GM21526 (cell line): ENCODE measurements around the gene PRDM2.

Experiments
- ATAC-seq: cut with Tn5 transposase; IDR thresholded peaks from one replicate; pipeline ENCODE4 v1.9.1; 2021; ENCODE audit warnings: moderate library complexity; ENCODE audit not compliant: unreplicated experiment, low FRiP score

Gene PRDM2

DNA sequence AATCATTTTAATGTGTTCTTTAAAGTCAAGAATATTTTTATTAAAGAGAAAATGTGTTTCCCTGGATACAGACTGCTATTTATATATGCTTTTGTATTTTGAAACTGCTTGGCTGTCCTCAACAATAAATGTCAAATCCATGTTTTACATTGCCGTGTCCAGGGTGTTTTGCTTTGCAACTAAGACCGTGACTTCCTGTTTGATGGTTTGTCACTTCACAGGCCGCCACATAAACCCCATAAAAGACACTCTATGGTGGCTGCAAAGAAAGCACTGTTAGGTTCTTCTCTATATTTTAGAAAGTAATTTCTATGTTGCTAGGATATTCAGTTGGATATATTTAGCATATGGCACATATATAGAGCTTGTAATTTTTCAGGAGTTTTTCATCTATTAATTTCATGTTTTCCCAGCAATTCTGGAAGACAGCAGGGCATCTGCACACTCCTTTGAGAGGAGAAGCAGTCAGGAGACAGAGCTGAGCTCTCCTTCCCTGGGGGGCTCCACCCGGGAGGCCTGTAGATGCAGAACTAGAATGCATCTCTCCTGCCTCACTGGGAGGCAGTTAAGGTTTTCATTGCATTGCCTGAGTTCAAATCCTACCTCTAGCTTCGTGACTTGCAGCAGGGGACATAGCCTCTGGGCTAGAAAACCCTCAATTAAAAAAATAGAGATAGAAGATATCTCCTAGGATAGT lies 33.1 kb downstream of the PRDM2 start:
- no peak for ATAC-seq

DNA sequence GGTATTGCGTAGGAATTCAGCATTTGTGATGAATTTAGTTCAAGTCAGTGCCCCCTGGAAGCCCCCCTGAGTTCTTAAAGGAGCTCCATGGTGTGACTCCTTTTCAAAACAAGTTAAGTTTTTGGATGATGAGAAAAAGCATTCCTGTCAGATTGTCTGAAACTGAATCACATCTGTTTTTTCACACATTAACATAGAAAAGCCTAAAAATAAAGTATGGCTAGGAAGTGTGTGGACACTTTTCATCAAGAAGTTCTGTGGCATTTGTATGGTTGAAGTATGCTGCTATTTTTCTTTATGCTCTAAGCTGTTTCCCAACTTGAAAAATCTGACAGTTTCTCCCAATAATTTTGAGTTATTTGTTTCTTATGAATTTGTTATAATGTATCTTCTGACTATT lies 33.7 kb downstream of the PRDM2 start:
- no peak for ATAC-seq

DNA sequence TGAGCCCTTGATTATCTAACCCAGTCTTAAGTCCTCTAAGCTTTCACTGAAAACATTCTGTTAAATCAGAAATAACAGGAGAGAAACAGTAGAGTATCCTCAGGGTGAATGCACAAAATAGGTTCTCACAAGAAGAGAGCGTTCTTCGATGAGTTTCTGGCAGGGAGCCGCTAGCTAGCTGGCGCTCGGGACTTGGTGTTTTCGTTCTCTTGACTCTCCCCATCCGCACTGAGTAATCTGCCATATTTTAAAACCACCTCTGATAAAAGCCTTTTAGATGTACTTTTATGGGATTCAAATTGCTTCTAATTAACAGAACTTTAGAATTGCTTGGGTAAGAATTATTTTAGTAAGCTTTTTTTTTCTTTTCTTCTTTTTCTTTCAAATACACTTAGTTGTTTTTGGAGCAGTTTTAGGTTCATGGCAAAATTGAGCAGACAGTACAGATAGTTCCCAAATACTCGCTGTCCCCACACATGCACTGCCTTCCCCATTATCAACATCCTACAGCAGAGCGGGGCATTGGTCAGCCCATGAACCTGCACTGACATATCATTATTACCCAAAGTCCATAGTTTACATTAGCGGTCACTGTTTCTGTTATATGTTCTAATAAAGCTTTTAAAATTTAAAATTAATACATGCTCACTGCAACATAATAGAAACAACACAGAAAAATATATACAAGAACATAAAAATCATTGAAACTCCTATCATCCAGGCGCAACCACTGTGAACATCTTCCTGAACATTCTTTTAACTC lies 35.4 kb downstream of the PRDM2 start:
- ATAC-seq = no peak

DNA sequence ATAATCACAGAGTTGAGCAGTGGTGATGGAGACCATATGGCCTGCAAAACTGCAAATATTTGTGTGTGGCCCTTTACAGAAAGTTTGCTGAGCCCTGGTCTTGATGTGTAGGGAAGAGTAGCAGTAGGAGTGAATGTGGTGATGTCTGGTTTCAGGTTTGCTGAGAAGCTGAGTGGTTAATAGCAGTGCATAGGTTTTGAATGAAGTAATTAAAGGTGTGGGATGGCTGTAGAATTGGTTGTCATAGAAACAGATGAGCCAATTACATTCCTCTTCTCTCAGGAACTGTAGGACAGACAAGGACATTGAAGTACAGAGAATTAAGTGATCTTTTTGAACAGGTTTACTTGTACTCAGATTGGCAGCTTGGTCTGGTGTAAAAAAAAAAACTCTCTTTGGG lies 37.4 kb downstream of the PRDM2 start:
- no peak for ATAC-seq

DNA sequence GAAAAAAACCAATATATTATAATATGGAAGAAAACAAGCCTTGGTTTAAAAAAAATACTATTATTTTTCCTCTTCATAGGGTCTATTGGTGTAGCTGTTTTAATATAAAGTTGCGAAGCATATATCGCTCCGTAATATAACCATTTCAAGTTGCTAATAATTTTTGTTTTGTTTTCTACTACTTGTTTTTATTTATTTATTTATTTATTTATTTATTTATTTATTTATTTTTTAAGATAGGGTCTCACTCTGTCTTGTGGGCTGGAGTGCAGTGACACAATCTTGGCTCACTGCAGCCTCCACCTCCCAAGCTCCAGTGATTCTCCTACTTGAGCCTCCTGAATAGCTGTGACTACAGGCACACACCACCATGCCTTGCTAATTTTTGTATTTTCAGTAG lies 46.4 kb downstream of the PRDM2 start:
- ATAC-seq = no peak

DNA sequence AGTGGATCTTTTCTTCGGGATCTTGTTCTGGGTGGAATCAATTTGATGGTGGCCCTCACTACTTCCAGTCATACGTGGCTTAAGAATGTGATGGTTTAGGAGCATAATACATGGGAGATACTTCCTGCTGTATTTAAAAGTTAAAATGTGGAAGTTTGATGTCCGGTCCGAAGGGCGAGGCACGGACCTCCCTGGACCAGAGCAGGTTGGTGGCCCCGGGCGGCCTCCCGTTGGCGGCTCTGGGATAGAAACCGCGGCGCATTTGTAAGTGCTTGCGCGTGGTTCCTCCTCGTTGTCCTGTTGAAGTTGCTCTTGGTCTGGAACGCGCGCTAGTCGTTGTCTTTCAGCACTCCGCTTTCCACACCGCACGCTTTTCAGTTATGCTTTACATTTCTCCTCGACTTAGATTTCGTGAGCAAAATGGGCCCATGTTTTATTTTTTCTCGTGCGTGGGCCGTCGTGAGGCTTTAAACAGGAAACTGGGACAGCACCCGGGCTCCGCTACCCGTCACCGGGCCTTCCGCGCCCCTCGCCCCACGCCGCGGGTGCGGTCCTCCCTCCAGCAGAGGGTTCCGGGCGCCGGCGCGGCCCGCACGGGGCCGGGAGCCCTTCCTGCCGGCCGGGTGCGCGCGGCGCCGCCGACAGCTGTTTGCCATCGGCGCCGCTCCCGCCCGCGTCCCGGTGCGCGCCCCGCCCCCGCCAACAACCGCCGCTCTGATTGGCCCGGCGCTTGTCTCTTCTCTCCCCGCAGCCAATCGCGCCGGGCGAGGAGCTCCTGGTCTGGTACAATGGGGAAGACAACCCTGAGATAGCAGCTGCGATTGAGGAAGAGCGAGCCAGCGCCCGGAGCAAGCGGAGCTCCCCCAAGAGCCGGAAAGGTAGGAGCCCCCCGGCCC lies 48.9 kb downstream of the PRDM2 start:
- peak; percentile 69 for ATAC-seq

DNA sequence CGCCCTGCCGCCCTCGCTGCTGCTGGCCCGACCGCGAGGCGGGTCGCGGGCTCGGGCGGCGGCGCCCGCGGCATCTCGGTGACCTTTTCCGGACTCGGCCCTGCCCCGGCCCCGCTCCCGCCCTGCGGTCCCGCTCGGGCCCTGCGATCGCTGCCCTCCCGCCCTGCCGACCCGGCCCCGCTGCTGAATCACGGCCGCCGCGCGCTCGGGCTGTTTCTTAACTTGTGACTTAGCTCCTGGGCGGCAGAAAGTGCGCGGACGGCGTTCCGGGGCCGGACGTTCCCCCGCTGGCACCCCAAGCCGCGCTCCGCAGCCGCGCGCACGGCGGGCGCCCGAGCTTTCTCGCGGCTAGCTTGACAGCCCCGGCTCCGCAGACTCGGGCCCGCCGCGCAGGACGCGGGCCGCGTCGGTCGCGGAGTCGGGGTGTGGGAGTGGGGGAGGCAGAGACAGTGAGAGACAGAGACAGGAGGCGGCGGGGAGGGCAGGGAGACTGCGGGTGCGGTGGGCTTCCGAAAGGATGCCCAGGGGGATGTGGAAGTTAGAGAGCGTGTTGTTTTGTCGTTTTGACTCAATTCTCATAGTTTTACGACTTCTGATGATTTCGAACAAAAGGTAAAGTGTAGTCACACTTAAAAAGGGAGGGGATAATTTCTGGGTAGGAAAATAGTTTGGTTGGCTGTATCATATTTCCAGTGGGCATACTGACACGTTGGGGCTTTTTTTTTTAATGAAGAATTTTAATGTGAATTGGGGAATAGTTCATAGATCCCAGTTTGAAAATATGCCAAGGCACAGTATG lies 49.8 kb downstream of the PRDM2 start:
- peak; percentile 17 for ATAC-seq

DNA sequence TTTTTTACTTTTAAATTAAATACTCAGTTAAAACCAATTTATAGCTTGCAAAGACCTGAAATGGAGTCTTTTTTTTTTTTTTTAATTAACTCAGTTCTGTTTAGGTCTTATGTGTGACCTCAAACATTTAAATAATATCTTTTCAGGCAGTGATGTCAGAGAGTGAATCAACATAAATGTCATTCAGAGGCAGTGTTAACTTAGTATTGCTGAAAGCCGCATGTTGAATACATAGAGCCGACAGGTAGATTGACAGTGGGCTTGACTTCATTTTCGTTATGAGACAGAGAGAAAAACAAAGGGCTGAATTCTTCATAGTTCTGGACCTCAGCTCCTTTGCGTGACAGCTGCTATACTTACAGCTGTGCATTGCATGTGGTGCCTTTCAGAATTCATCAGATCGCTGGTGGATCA lies 51.5 kb downstream of the PRDM2 start:
- no peak for ATAC-seq

DNA sequence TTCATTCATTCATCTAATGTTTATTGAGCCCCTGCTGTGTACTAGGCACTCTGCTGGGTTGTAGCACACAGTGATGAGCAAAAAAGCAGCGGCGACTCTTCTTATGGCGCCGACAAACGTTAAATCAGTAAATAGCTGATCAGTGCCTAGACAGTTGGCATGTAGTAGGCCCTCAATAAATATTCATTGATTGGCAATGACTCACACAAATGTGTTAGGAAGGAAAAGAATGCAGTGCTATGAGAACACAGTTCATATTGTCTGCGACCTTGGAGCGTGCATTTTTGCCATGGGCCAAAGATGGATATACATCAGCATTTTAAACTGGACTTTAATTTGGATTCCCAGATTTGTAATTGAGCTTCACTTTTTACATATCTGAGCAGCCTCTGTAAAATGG lies 52.0 kb downstream of the PRDM2 start:
- no peak for ATAC-seq

DNA sequence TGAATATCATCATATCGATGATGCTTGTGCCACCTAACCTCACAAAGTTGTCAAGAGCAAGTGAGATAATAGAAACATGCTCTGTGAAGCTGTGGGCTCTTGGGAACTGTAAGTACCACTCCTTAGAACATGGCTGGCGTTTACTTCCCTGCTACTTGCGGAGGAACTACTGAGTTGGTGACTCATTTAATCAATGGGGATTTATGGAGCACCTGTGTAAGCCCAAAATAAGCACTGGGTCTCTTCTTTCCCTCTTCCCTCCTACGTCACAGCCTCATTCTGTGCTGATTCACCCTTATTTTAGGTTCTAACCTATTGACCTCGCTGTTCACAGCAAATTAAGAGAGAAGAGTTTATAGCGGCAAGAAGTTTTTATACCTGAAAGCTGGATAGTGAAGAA lies 52.9 kb downstream of the PRDM2 start:
- ATAC-seq = no peak

DNA sequence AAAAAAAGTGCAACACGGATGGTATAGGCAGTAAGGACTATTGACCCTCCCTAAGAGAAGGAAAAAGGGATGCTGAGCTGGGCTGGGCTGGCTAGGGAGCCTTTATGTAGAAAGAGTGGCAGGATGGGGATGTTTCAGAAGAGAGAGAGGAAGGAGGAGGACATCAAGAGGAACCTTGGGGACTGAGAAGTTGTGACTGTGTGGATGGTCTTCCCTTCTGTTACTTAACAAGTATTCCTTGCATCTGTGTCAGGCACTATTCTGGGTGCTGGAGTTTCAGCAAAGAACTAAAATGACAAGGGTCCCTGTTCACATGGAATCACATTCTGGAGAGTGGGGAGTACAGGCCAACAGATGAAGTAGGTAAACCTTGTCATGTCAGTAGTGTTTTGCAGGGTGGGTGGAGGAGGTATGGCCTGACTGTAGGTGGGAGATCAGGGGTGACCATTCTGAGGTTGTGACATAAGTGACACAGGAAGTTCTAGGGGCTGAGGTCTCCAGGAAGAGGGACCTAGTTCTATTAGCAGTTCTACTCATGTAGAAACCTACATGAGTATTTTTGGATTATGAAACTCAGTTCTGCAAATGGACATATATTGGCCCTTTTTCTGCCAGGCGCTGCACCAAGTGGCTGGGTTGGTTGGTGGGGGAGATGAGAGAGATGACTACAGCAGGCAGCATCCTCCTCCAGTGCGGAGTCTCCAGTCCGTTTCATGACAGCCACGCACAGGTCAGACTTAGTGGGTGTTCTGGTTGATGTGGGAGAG lies 53.8 kb downstream of the PRDM2 start:
- peak; percentile 32 for ATAC-seq

DNA sequence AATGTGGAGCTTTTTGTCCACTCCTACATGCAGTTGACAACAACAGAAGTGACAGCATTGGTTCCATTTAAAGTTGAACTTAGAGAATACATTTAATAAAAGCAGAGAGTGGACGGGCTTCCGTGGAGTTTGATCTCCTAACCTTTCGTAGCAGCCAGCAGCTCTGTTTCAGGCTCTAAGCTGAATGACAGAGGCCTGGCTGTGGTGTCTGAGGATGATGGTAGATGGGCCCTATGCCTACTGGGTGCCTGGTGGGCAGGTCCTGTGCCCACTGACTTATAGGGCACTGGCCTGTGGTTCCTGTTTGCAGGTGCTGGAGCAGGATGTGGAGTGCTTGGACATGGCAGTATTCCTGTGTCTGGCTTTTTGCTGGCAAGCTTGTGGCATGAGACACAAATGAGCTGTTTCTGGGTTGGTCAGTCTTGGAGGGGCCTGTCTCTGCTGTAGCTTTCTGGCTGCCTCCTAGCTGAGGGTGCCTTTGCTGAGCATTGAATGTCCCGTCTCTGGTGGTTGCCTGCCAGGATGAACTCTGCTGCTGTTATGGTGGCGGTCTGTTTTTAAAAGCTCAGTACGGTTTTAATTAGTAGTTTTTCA lies 54.6 kb downstream of the PRDM2 start:
- no peak for ATAC-seq

DNA sequence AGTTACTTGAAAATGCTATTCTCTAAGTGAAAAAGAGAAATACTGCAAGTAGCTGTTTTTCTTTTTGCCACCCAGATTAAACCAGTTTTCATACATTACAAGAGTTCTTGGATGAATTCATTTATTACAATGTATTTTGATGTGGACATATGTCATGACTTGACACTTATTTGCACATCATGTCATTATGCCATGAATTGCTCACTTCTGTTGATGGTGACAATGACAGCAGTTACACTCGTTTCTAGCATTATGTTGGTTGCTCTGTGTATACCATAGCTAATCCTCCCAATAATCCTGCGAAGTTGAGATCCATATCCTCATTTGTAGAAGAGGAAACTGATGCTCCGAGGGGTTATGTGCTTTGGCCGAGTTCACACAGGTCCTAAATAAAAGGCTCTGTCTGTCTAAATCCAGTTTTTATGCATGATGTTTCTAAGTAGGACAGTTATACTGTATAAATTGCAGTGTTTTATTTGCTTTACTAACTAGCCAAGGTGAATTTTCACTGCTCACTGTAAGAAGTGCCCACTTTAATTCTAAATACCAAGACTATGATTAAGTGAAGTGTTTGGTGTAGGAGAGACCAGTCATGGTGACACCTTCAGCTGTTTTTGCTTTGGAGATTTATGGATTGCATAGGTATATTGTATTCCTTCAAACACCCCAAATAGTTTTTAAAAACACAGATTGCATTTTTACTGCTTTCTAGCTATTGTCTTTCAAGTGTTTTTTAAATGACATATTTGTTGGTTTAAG lies 56.7 kb downstream of the PRDM2 start:
- no peak for ATAC-seq

DNA sequence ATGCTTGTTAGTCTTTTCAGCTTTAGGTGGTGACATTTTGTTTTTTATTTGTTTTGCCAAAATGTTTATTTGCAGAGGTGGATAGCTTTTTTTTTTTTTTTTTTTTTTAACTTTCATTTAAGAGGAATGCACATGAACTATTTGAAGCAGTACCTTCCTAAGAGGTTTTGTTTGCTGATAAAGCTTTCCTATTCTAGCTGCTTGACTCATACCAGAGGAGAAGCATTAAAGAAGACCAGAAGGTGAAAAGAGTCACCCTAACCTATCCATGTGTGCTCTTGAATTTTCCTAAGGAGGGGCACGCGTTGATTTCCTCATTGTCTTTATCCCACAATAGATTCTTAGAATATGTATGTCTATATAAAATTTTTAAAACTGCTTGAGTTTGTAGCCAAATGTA lies 57.7 kb downstream of the PRDM2 start:
- ATAC-seq = no peak

DNA sequence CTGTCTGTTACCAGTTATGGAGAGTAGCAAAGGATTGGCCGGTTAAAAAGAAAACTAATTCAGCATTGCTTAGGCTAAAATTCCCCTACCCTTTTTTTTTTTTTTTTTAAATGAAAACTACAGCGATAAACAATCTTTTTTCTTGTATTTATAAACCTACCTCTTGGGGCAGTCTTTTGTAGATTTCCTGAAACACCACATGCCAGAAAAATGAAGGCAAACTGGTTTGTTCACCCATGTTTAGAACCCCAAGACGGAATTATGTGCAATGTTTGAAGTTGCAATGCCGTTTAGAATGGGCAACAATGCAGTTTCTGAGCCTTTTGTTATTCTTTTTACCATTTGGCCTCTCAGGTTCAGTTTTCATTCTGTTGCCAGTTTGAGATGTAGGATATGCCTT lies 59.1 kb downstream of the PRDM2 start:
- no peak for ATAC-seq

DNA sequence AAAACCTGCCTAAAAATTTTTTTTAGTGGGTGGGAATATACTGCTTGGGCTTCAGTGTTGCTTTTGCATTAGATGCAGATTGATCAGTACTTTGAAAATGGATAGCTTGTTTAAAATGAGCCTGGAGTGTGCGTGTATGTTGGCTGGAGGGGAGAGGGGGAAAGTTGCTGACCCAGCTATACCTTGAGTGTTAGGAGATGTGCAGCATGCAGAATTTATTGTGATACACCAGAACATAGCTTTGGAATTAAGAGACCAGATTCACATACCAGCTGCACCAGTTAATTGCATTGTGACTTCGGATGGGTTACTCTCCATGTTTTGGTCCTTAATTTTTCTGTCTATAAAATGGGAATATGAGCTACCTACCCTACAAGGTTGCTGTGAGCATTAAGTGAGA lies 60.4 kb downstream of the PRDM2 start:
- ATAC-seq = no peak

DNA sequence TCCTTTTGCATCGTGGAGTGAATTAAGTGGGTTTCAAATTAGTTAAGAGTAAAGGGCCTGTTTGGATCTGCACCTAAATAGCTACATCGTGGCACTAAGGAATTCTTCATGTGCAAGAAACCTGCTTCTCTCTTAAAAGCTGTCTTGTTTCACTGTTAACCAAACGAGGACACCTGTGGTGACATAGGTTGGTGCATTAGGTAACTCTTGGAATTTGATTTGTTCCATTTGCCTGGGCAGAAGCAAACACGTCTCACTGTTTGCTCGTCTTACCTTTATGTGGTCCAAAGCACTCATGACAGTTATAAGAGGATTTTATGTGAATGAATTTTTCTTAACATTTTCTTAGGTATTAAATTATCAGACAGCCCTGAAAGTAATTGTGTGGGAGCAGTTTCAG lies 60.9 kb downstream of the PRDM2 start:
- ATAC-seq = no peak

DNA sequence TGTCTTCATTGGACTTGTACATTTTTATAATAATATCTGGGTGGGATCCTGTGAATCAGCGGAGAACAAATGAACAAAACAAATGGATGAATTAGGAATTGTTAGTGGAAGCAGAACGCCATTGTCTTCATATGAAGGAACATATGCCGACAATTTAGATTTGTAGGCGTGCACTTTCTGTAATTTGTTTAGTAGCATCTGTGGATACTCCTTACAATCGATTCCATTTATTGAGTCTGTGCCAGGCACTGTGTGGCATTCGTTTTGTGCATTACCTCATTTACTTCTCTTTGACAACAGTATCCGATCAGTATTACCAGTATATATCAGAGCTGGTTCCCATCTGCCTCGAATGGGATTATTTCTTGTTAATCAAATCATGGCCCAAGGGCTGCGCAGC lies 61.9 kb downstream of the PRDM2 start:
- ATAC-seq = no peak

DNA sequence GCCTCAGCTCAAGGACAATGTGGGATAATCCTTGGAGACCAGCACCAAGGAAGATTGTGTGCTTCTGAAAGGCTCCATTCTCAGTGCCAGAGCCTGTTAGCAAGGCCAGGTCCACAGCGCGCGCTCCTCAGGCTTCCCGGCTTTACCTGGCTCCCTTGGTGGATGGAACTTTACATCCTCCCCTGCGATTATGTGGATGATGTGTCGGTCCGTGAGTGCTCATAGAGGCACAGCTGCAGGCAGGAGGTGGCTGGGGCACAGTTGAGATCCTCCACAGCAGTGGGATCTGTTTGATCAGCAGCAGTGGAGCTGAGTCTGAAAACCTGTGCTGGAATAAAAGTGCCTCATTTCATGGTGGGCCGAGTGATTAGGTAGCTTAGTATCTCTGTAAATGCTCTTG lies 62.7 kb downstream of the PRDM2 start:
- ATAC-seq = no peak
